T1000 (cell line): ENCODE results near the gene UTP14A.
A peak's percentile ranks its signal among the peaks of the same experiment; 100 is the strongest.
"Not testable (repeated sequence)": the region's sequence is repeated elsewhere in the genome, so short reads cannot be mapped to it uniquely, and the experiment has no call there.

Experiments
- DNase-seq: peaks from one replicate; lab custom pipeline; 2025; ENCODE audit warnings: mixed read lengths; lab: John Stamatoyannopoulos, UW

Gene UTP14A

GRCh38 chrX:129905787-129906580 lies at the start of gene UTP14A:
Gene UTP14A, plus strand, starts transcription at chrX:129906164. Its CDS starts 47 bp downstream, at chrX:129906211.
- peak; percentile 58 for DNase-seq

GRCh38 chrX:129859134-129859533 lies 46.8 kb upstream of the UTP14A start:
- not testable (repeated sequence) for DNase-seq

GRCh38 chrX:129866321-129866720 lies 39.6 kb upstream of the UTP14A start:
- DNase-seq = not testable (repeated sequence)

GRCh38 chrX:129872524-129872923 lies 33.4 kb upstream of the UTP14A start:
- no peak for DNase-seq

- no peak for DNase-seq
Measured at GRCh38 chrX:129875669-129876068, 30.3 kb upstream of the UTP14A start.

GRCh38 chrX:129876771-129877305 lies 29.1 kb upstream of the UTP14A start:
- DNase-seq = no peak

GRCh38 chrX:129877401-129877800 lies 28.6 kb upstream of the UTP14A start:
- DNase-seq = no peak

GRCh38 chrX:129900054-129900453 lies 5.9 kb upstream of the UTP14A start:
- DNase-seq = no peak

- DNase-seq = no peak
Measured at GRCh38 chrX:129908636-129909035, 2.7 kb downstream of the UTP14A start.

- no peak for DNase-seq
Measured at GRCh38 chrX:129925305-129926092, 19.5 kb downstream of the UTP14A start.

GRCh38 chrX:129930941-129931410 lies 25.0 kb downstream of the UTP14A start:
- DNase-seq = no peak

- DNase-seq = peak; percentile 78
Measured at GRCh38 chrX:129931411-129932015, 25.5 kb downstream of the UTP14A start.

GRCh38 chrX:129932016-129932820 lies 26.3 kb downstream of the UTP14A start:
- peak; percentile 41 for DNase-seq

GRCh38 chrX:129932821-129933321 lies 26.9 kb downstream of the UTP14A start:
- no peak for DNase-seq

GRCh38 chrX:129933700-129934099 lies 27.7 kb downstream of the UTP14A start:
- no peak for DNase-seq

- no peak for DNase-seq
Measured at GRCh38 chrX:129934461-129934860, 28.5 kb downstream of the UTP14A start.

GRCh38 chrX:129934952-129935351 lies 29.0 kb downstream of the UTP14A start:
- no peak for DNase-seq

- no peak for DNase-seq
Measured at GRCh38 chrX:129938081-129938480, 32.1 kb downstream of the UTP14A start.

GRCh38 chrX:129939986-129940385 lies 34.0 kb downstream of the UTP14A start:
- no peak for DNase-seq

- DNase-seq = no peak
Measured at GRCh38 chrX:129940721-129941120, 34.8 kb downstream of the UTP14A start.

GRCh38 chrX:129945131-129945530 lies 39.2 kb downstream of the UTP14A start:
- no peak for DNase-seq
